NCI-H510A treated with DMSO at 0.1 percent for 48 hours (cell line): ENCODE results near the gene MILR1.
"Not testable (repeated sequence)": the region's sequence is repeated elsewhere in the genome, so short reads cannot be mapped to it uniquely, and the experiment has no call there.

Experiments used
- DNase-seq: peaks from one replicate; lab custom pipeline; 2025; lab: John Stamatoyannopoulos, UW

Gene MILR1

GRCh38 chr17:64448665-64449512 lies at the start of gene MILR1:
TSS of gene MILR1 (plus strand) at chr17:64449115. CDS start at chr17:64449169, 54 bp downstream.
- DNase-seq = no peak

- DNase-seq = no peak
Measured at GRCh38 chr17:64399767-64400156, 49.2 kb upstream of the MILR1 start.

- DNase-seq = no peak
Measured at GRCh38 chr17:64400642-64401041, 48.3 kb upstream of the MILR1 start.

GRCh38 chr17:64401244-64401860 lies 47.6 kb upstream of the MILR1 start:
- no peak for DNase-seq

GRCh38 chr17:64401941-64402340 lies 47.0 kb upstream of the MILR1 start:
- DNase-seq = no peak

- DNase-seq = no peak
Measured at GRCh38 chr17:64402469-64402868, 46.4 kb upstream of the MILR1 start.

GRCh38 chr17:64403881-64404460 lies 44.9 kb upstream of the MILR1 start:
- DNase-seq = no peak

- DNase-seq = no peak
Measured at GRCh38 chr17:64406321-64407200, 42.4 kb upstream of the MILR1 start.

- DNase-seq = no peak
Measured at GRCh38 chr17:64410750-64411490, 38.0 kb upstream of the MILR1 start.

GRCh38 chr17:64411999-64412771 lies 36.7 kb upstream of the MILR1 start:
- DNase-seq = no peak

GRCh38 chr17:64412944-64413381 lies 36.0 kb upstream of the MILR1 start:
- no peak for DNase-seq

- DNase-seq = no peak
Measured at GRCh38 chr17:64413513-64413912, 35.4 kb upstream of the MILR1 start.

GRCh38 chr17:64418506-64419339 lies 30.2 kb upstream of the MILR1 start:
- peak; percentile 85 for DNase-seq

- peak; percentile 92 for DNase-seq
Measured at GRCh38 chr17:64420143-64420670, 28.7 kb upstream of the MILR1 start.

GRCh38 chr17:64422121-64422520 lies 26.8 kb upstream of the MILR1 start:
- not testable (repeated sequence) for DNase-seq

GRCh38 chr17:64423881-64424280 lies 25.0 kb upstream of the MILR1 start:
- DNase-seq = no peak

GRCh38 chr17:64424324-64424849 lies 24.5 kb upstream of the MILR1 start:
- DNase-seq = no peak

- DNase-seq = no peak
Measured at GRCh38 chr17:64425191-64425590, 23.7 kb upstream of the MILR1 start.

- DNase-seq = peak; percentile 92
Measured at GRCh38 chr17:64426596-64426995, 22.3 kb upstream of the MILR1 start.
